Endothelial cell of umbilical vein (primary cell): ENCODE results near the gene KIF5C. TPM values are rescaled to one million over a fixed set of nuclear protein-coding genes. Genes with fewer than 3 reads are reported as not detected.

Source experiments
- BruUV-seq: library from RNA; stranded (reverse); fragments of 400-500 nt; replicated peaks from 2 replicates; lab custom pipeline; 2021; lab: Mats Ljungman, UMichigan
- CTCF ChIA-PET: fragments of 300-600, 350-600 bp; sonication (Branson Sonifier 250); formaldehyde crosslinking; loops from one replicate; lab custom pipeline; 2021; ENCODE audit warnings: antibody characterized with exemption, inconsistent platforms; lab: Charles Lee
- POLR2A ChIA-PET: fragments of 300-600, 350-600 bp; sonication (Branson Sonifier 250); formaldehyde crosslinking; loops from one replicate; lab custom pipeline; 2021; ENCODE audit warnings: antibody characterized with exemption, inconsistent platforms; lab: Charles Lee
- DNase-seq: peaks from one replicate; pipeline ENCODE4 v3.0.0-alpha.2; 2011; ENCODE audit warnings: low read depth, low spot score
- FAIRE-seq: peaks from 2 replicates; lab custom pipeline; 2011; peaks lifted over from hg19 to GRCh38; lab: Jason Lieb, UNC
- H2AFZ ChIP-seq: 2 replicates; pipeline ENCODE4 v1.6.0; 2012; ENCODE audit warnings: low read depth, low read length, control low read depth, inconsistent platforms
- H3K27ac ChIP-seq: 2 replicates; pipeline ENCODE4 v1.5.1; 2011; ENCODE audit warnings: low read depth, mild to moderate bottlenecking, control low read depth, low read length, moderate library complexity; ENCODE audit not compliant: insufficient read depth
- H3K27me3 ChIP-seq, 2 experiments: 2 replicates each; pipeline versions ENCODE4 v1.6.0 to v1.6.1; 2011; ENCODE audit warnings: low read length in 2 of 2, mixed read lengths in 1 of 2; ENCODE audit not compliant: control insufficient read depth in 2 of 2, insufficient read depth in 2 of 2
- H3K36me3 ChIP-seq, 2 experiments: 2 replicates in 1 of 2; 3 replicates in 1 of 2; pipeline ENCODE4 v1.5.1; 2011; ENCODE audit warnings: low read length in 2 of 2, mild to moderate bottlenecking in 1 of 2, moderate library complexity in 1 of 2; ENCODE audit not compliant: control insufficient read depth in 2 of 2, insufficient read depth in 2 of 2; ENCODE audit errors: extremely low read depth in 1 of 2
- H3K4me1 ChIP-seq: 3 replicates; pipeline ENCODE4 v1.5.1; 2011; ENCODE audit warnings: mild to moderate bottlenecking, low read length; ENCODE audit not compliant: control insufficient read depth, insufficient read depth; ENCODE audit errors: extremely low read depth
- H3K4me2 ChIP-seq: 2 replicates; pipeline ENCODE4 v1.6.1; 2011; ENCODE audit warnings: low read length, control low read depth, mixed read lengths; ENCODE audit not compliant: insufficient read depth
- H3K4me3 ChIP-seq, 3 experiments: fragments of 200-600 bp in 1 of 3; sonication (generic), shearing (Covaris generic) in 1 of 3; replicated peaks in 1 of 3; 2 replicates each; pipeline ENCODE4 v1.5.1; 2011 to 2016; ENCODE audit warnings: control low read depth in 3 of 3, low read length in 3 of 3, mild to moderate bottlenecking in 2 of 3, inconsistent platforms in 1 of 3, low read depth in 1 of 3, moderate library complexity in 1 of 3; ENCODE audit not compliant: insufficient read depth in 1 of 3
- H3K79me2 ChIP-seq: 2 replicates; pipeline ENCODE4 v1.6.0; 2012; ENCODE audit warnings: low read length, inconsistent platforms; ENCODE audit not compliant: control insufficient read depth, insufficient read depth
- H3K9ac ChIP-seq: replicated peaks from 2 replicates; pipeline ENCODE3; 2011; ENCODE audit warnings: low read length, control low read depth; ENCODE audit not compliant: insufficient read depth; ENCODE audit errors: extremely low read depth
- H3K9me1 ChIP-seq: replicated peaks from 3 replicates; pipeline ENCODE4 v1.6.0; 2011; ENCODE audit warnings: mild to moderate bottlenecking, low read length; ENCODE audit not compliant: control insufficient read depth, insufficient read depth; ENCODE audit errors: extremely low read depth
- H3K9me3 ChIP-seq: replicated peaks from 2 replicates; pipeline ENCODE4 v1.5.1; 2012; ENCODE audit warnings: low read length, inconsistent platforms; ENCODE audit not compliant: control insufficient read depth, insufficient read depth
- H4K20me1 ChIP-seq: replicated peaks from 2 replicates; pipeline ENCODE3; 2011; ENCODE audit warnings: mild to moderate bottlenecking, low read length; ENCODE audit not compliant: control insufficient read depth, insufficient read depth; ENCODE audit errors: extremely low read depth
- CTCF ChIP-seq, 2 donors: IDR thresholded peaks; 1 replicate in 1 of 2; 2 replicates in 1 of 2; pipeline ENCODE4 v1.5.1; 2011; ENCODE audit warnings: low read length in 2 of 2, mild to moderate bottlenecking in 2 of 2, moderate library complexity in 2 of 2, control low read depth in 1 of 2, inconsistent platforms in 1 of 2, low read depth in 1 of 2; ENCODE audit not compliant: insufficient read depth in 1 of 2; ENCODE audit errors: extremely low read depth in 1 of 2
- EZH2 ChIP-seq: IDR thresholded peaks from 2 replicates; pipeline ENCODE4 v1.6.1; 2012; ENCODE audit warnings: borderline replicate concordance, low read depth, mild to moderate bottlenecking, moderate library complexity, low read length, inconsistent platforms; ENCODE audit not compliant: severe bottlenecking
- FOS ChIP-seq: IDR thresholded peaks from 2 replicates; pipeline ENCODE4 v1.6.1; 2011; ENCODE audit warnings: mild to moderate bottlenecking, low read length, moderate library complexity, borderline replicate concordance; ENCODE audit not compliant: insufficient read depth
- GATA2 ChIP-seq: IDR thresholded peaks from 2 replicates; pipeline ENCODE4 v1.7.0; 2011; ENCODE audit warnings: low read depth, mild to moderate bottlenecking, moderate library complexity, mixed read lengths, low read length; ENCODE audit not compliant: insufficient read length, insufficient read depth
- JUN ChIP-seq: IDR thresholded peaks from 2 replicates; pipeline ENCODE4 v1.6.1; 2011; ENCODE audit warnings: borderline replicate concordance, low read depth; ENCODE audit not compliant: insufficient read length, insufficient read depth
- MAX ChIP-seq: IDR thresholded peaks from 2 replicates; pipeline ENCODE4 v1.6.1; 2011; ENCODE audit not compliant: insufficient read depth, insufficient read length
- MYC ChIP-seq: IDR thresholded peaks from one replicate; pipeline ENCODE4 v1.6.1; 2011; ENCODE audit warnings: mild to moderate bottlenecking, low read depth, low read length
- POLR2A ChIP-seq: IDR thresholded peaks from 2 replicates; pipeline ENCODE4 v1.6.1; 2012; ENCODE audit warnings: low read depth, mild to moderate bottlenecking, control low read depth, low read length
- POLR2AphosphoS5 ChIP-seq: IDR thresholded peaks from 2 replicates; pipeline ENCODE4 v1.6.1; 2012; ENCODE audit warnings: low read depth, mild to moderate bottlenecking, control low read depth, low read length, moderate library complexity; ENCODE audit not compliant: insufficient read depth
- dilution Hi-C: fragments of 300-500 bp; cut with MboI; formaldehyde crosslinking; loops from one replicate; pipeline ENCODE4 v1.15.0; 2019; ENCODE audit warnings: low sequenced_read_pairs; ENCODE audit not compliant: extremely low pct_ligation_motif_present
- intact Hi-C: fragments of 100-400 bp; cut with micrococcal nuclease; formaldehyde crosslinking; loops from one replicate; pipeline ENCODE4 v1.10.0; 2022
- polyA plus RNA-seq, 4 experiments: library from polyadenylated mRNA; depleted of rRNA in 3 of 4; stranded (reverse) in 3 of 4; unstranded in 1 of 4; fragments of >200 nt; gene quantifications; 2 replicates each; pipeline versions ENCODE4 v1.2.1 to v1.2.3, GENCODE V29; 2011 to 2012; ENCODE audit warnings: missing spikeins in 1 of 4
- total RNA-seq: library from RNA; stranded (reverse); gene quantifications from 2 replicates; pipeline ENCODE4 v1.2.3, GENCODE V29; 2021

The KIF5C gene
- total and polyA plus RNA-seq, 2 donors (not counting 3 experiments of a cell fraction or from before 2014, with no cell fraction given): 0.01 to 0.55 TPM

- ChIA-PET CTCF (interaction anchor here (1.0 kb wide), 2 partner anchors 51 to 939 kb away, joined by 3 read pairs; no protein-coding TSS in a partner anchor), POLR2A (no interaction called here)
- no peaks in the 10 kb centered on the region for H3K27me3 ChIP-seq
- H3K4me2 ChIP-seq: no peak overlapping the region
- H3K4me3 ChIP-seq: no peak overlapping the region
- no peak overlapping the region for H3K27ac ChIP-seq
- intact Hi-C loops (loop anchor here (5.0 kb wide), 1 partner anchor 941 kb away; no protein-coding TSS in a partner anchor), dilution Hi-C loops (no loop called here)
- H3K4me1 ChIP-seq: no peaks in the 10 kb centered on the region
- DNase-seq (no peak), FAIRE-seq (no peak)
- no peak for TF ChIP-seq MAX
- no peak overlapping the region for H3K9ac ChIP-seq
- H2AFZ ChIP-seq: no peak overlapping the region
- H3K9me3 ChIP-seq: no peaks in the 10 kb centered on the region
- no peaks in the 10 kb centered on the region for H3K36me3 ChIP-seq
- H4K20me1 ChIP-seq: no peaks in the 10 kb centered on the region
- BruUV-seq: no TSS peak
- no peaks in the 10 kb centered on the region for H3K9me1 ChIP-seq
- no peaks in the 10 kb centered on the region for H3K79me2 ChIP-seq
Measured at GRCh38 chr2:148928395-148928794, 53.4 kb downstream of the KIF5C start.

GRCh38 chr2:148930046-148930775, 55.2 kb downstream of the KIF5C start:
- H3K9me3 ChIP-seq: no peaks in the 10 kb centered on the region
- intact Hi-C loops (no loop called here), dilution Hi-C loops (no loop called here)
- H2AFZ ChIP-seq: no peak overlapping the region
- H3K27ac ChIP-seq: no peak overlapping the region
- H3K9ac ChIP-seq: no peak overlapping the region
- no peaks in the 10 kb centered on the region for H3K4me1 ChIP-seq
- ChIA-PET CTCF (no interaction called here), POLR2A (no interaction called here)
- no peak overlapping the region for H3K4me2 ChIP-seq
- no peaks in the 10 kb centered on the region for H3K9me1 ChIP-seq
- H3K27me3 ChIP-seq: no peaks in the 10 kb centered on the region
- no peak for FAIRE-seq
- H3K4me3 ChIP-seq: no peak overlapping the region
- H4K20me1 ChIP-seq: no peaks in the 10 kb centered on the region
- H3K36me3 ChIP-seq: no peaks in the 10 kb centered on the region
- no peak for DNase-seq
- no peaks in the 10 kb centered on the region for H3K79me2 ChIP-seq
- no peak for TF ChIP-seq JUN
- TF ChIP-seq FOS: no peak
- TF ChIP-seq MAX: no peak
- no peak for TF ChIP-seq POLR2A
- TF ChIP-seq POLR2AphosphoS5: no peak
- no peak for TF ChIP-seq GATA2
- TF ChIP-seq EZH2: no peak
- no peak for TF ChIP-seq CTCF (IDR thresholded peaks at IDR 0.05; ENCODE audit: extremely low read depth in 1 of 2, insufficient read depth in 1 of 2, low read depth in 1 of 2, low read length in 2 of 2)
- no peak for TF ChIP-seq MYC
- BruUV-seq: no TSS peak
